Measurements from ENCODE around the gene IL1RAPL1. TPM values are rescaled to one million over a fixed set of nuclear protein-coding genes. Genes with fewer than 3 reads are reported as not detected.

Gene IL1RAPL1
- total and polyA plus RNA-seq, 9 of the 15 experiments (the other 6 are each of a cell fraction or from before 2014, with no cell fraction given) = 0.04 to 0.07 (median 0.04) TPM; not detected in 6

DNA sequence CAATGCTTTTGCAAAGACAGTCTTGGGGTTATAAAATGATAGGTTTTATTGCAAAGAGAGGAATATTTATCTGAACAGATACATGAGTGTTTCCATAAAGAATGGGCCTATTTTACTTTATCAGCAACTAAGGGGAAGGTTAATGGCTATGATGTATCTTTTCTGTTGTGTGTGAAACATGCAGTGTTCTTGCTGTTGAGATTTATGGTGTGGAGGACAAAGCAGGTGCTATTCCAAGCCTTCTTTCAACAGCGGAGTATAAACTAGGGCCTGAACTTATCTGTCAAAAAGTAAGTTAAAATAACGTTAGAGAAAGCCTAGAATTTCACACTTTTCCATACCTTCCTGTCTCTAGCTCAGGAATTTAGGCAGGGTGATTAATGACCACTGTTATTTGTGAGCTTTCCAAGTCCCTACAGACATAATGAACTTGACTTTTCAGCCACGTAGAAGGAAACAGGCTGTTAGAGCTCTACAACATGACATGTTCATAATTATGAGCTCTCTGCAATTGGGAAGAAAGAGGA is 411.4 kb downstream of the IL1RAPL1 start (continued):
- TF ChIP-seq CUX1 (CRISPR knock-in tag; IDR thresholded peaks at IDR 0.05) (no peak), GTF2A2 (tag; IDR thresholded peaks at IDR 0.05) (no peak), ATF6 (CRISPR knock-in tag; IDR thresholded peaks at IDR 0.05) (no peak), NR4A1 (CRISPR knock-in tag; IDR thresholded peaks at IDR 0.05) (no peak), NR4A1 (tag; IDR thresholded peaks at IDR 0.05) (no peak), TAL1 (IDR thresholded peaks at IDR 0.05) (no peak), HNRNPUL1 (IDR thresholded peaks at IDR 0.05; ENCODE audit: low read length) (no peak), ZNF197 (CRISPR knock-in tag; IDR thresholded peaks at IDR 0.05; ENCODE audit: low read depth) (no peak), CBX1 (IDR thresholded peaks at IDR 0.05; ENCODE audit: low read depth) (no peak)

All from K562 (cell line).